ENCODE results near the gene SH2D3A.
A peak's percentile ranks its signal among the peaks of the same experiment; 100 is the strongest.
"Not testable (repeated sequence)": the region's sequence is repeated elsewhere in the genome, so short reads cannot be mapped to it uniquely, and the experiment has no call there.

The SH2D3A gene

DNA sequence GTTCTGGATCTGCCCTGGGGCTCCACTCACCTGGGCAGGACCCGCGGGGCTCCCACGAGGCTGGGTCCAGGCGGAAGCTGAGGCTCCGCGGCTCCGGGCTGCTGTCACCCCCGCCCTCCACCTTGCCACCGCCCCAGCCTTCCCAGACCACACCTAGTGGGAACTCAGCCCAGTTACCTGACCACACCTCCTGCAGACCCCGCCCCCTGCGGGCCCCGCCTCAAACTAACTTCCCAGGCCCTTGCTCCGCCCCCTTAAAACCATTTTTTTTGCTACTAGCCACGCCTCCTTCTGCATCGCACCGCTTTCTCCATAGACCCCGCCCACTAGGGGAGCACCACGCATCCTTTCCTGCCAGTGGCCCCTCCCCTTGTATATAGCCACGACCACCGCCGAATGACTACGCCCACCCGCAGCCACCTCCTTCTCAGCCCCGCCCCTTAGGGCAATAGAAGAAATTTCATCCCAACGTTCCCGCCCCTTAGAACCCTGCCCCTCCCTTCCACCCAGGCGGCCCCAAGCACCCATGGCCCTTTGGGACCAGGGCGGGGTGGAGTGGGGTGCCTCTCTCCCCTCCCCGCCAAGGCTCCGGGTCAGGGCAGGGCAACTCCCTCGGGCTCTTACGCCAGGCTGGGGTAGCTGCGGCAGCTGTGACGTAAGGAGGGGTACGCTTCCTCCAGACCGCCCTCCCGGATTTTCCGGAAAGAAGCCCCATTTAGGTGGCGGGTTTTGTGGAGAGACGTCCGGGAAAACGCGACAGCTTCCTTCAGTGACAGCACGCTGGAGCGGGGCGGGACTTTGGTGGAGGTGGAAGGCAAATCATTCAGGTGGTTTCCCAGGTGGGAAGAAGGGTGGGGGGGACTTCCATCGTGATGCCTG is at the start of gene SH2D3A:
Gene SH2D3A (minus strand): TSS at position 79 of the 879 bp plus-strand sequence. CDS start 3,687 bp downstream, outside the sequence.
- peak; percentile 69 to 73 for ATAC-seq

- ATAC-seq, result peak; percentile 21 to 34
These were observed 46.4 kb upstream of the SH2D3A start for GRCh38 chr19:6813659-6814058.

DNA sequence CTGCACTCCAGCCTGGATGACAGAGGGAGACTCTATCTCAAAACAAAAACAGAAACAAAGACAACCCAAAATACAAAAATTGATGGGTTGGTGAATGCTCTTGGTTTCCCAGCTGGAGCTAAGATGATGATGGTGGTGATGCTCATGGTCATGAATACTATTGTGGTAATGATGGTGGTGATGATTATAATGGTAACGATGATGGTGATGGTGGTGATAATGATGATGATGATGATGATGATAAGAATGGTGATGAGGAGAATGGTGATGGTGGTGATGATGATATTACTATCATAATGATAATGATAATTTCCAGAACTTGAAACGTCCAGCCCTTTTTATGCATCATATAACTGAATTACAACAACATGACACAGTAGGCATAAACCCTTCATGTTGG is 45.4 kb upstream of the SH2D3A start:
- peak; percentile 22 to 48 for ATAC-seq

DNA sequence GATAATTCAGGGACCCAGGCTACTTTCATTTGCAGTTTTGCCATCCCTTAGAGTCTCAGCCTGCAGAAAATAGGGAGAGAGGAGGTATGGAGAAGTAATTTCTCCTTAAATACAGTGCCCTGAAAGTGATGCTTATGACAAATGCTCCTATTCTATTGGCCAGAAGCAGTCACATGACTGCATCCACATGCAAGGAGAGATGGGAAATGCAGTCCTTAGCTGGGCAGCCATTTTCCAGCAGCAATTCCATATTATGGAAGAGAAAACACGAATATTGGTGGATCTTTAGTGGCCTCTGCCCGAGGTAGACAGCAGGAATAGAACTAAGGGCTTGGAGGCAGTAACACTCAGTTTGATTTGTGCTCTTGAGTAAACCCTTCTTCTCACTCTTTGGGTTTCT is 44.7 kb upstream of the SH2D3A start:
- ATAC-seq, result no peak

- no peak for ATAC-seq
These were observed 44.1 kb upstream of the SH2D3A start for GRCh38 chr19:6811378-6811777.

DNA sequence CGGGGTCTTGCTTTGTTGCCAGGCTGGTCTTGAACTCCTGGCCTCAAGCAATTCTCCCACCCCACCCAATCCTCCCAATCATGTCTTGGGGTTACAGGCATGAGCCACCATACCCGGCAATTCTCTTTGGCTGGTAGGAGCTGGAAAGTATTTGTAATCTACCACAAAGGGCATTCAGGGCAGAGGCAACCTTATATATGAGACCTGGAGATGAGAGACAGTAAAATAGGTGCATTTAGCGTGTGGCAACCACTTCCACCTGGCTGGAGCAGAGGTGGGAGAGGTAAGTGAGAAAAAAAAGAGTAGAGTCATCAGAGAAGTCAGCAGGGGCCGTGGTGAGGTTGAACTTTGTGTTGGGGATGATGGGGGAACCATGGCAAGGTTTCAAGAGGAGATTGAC is 42.0 kb upstream of the SH2D3A start:
- no peak for ATAC-seq

DNA sequence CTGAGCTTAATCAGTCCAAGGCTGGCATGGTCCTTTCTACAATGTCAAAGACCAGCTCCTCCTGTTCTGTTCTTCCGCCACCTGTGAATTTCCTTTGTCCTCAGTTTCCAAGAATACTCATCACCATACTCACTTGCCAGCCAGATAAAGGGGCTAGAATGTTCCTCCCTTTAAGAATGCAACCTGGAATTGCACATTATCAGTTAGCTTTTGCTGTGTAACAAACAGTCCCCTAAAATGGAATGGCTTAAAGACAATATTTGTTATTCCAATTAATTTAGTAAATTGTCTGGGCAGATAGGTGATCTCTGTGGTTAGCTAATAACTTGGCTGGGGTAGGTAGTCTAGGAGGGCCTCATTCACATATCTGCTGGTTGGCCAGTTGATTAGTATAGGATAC is 41.3 kb upstream of the SH2D3A start:
- ATAC-seq, result no peak

DNA sequence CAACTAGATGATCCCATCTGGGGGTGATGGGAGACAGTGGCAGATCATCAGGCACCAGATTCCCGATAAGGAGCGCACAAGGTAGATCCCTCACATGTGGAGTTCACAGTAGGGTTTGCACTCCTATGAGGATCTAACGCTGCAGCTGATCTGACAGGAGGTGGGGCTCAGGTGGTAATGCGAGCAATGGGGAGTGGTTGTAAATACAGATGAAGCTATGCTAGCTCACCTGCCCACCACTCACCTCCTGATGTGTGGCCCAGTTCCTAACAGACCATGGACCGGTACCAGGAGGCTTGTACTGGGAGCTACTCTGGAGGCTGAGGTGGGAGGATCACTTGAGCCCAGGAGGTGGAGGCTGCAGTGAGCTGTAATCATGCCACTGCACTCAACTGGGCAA is 40.1 kb upstream of the SH2D3A start:
- no peak for ATAC-seq

DNA sequence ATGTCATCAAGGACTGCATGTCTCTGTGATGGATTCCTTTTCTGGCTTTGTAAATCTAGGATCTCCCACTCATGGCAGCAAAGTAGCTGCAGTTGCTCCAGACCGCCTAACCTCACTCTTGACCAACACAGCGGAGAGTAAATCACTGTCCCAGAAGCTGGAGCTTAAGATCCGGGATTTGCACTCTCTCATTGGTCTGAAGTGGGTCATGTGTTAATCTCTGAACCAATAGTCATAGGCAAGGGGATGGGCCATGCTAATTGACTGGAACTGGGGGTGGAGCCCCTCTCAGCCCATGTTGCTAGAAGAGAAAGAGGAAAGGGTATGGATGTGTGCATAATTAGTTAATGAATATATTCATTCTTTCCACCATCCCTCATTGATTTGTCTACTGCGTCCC is 39.3 kb upstream of the SH2D3A start:
- ATAC-seq, result no peak

GRCh38 chr19:6803036-6803404 is 35.8 kb upstream of the SH2D3A start:
- ATAC-seq, result no peak

DNA sequence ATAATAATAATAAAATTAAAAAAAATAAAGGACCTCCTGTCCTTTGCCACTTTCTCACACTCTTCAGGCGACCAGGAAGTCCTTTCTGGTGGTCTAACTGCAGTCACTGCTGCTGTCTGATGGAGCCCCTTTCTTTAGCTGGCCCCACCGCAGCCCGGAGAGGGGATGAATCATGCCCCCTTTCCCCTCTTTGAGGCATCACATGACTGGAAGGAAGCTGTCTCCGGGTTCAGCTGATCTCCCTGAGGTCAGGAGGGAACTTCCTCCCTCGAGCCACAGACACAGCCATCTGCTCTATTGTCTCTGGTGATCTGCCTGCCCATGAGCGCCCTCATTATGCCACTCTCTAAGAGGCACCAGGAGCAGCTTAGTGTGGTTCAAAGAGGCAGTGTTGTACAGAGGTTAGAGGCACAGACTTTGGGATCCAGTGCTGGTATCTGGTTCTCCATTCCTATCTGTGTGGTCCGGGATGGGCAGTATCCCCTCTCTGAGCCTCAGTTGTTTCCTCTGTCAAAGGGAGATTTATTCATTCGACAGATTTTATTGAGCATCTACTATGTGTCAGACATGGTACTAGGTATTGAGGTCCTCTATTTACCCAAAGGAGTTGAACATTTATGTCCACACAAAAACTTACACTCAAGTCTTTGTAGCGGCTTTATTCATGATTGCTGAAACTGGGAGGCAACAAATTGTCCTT is 35.3 kb upstream of the SH2D3A start:
- ATAC-seq, result peak; percentile 78 to 79

DNA sequence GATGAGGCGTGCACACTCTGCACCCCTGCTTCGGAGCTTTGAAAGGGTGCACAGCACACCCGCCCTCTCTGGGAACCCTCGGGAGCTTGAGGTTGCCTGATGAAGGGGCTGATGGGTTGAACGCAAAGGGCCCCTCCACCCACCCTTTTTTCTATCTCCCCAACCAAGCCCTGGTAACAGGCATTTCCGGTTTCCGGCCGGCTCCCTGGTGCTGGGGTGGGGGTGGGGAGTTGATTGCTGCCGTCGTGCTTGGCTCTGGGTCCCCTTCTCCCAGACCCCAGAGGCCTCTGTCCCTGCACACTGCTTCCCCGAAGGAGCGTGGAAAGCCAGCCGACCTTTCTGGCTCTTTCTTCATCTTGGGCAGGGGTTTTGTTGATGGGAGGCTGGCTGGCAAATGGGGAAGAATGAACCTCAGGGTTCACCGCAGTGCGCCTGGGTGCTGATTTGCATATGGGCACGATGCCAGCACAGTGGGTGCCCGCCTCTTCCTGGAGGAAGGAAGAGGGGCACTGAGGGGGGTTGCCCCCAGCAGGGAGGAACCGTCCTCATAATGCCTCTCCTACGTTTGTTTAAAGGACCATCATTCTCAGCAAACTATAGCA is 34.4 kb upstream of the SH2D3A start:
- peak; percentile 68 to 72 for ATAC-seq

- ATAC-seq, result no peak
These were observed 33.8 kb upstream of the SH2D3A start for GRCh38 chr19:6800991-6801484.

DNA sequence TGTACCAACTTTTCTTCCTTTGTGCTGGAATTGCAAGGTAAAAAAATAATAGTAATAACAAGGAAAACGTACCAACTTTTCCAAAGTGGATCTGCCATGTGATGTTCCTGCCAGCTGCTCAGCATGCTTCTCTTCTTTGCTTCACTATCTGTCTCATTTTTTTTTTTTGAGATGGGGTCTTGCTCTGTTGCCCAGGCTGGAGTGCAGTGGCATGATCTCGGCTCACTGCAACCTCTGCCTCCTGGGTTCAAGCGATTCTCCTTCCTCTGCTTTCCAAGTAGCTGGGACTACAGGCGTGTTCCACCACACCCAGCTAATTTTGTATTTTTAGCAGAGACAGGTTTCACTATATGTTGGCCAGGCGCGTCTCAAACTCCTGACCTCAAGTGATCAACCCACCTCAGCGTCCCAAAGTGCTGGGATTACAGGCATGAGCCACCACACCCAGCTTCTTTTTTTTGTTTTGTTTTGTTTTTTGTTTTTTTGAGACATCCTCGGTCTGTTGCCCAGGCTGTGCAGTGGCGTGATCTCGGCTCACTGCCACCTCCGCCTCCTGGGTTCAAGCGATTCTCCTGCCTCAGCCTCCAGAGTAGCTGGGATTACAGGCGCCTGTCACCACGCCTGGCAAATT is 33.0 kb upstream of the SH2D3A start:
- ATAC-seq, result not testable (repeated sequence)

- no peak for ATAC-seq
These were observed 30.4 kb upstream of the SH2D3A start for GRCh38 chr19:6797646-6798045.

GRCh38 chr19:6796278-6796677 is 29.0 kb upstream of the SH2D3A start:
- ATAC-seq, result no peak

DNA sequence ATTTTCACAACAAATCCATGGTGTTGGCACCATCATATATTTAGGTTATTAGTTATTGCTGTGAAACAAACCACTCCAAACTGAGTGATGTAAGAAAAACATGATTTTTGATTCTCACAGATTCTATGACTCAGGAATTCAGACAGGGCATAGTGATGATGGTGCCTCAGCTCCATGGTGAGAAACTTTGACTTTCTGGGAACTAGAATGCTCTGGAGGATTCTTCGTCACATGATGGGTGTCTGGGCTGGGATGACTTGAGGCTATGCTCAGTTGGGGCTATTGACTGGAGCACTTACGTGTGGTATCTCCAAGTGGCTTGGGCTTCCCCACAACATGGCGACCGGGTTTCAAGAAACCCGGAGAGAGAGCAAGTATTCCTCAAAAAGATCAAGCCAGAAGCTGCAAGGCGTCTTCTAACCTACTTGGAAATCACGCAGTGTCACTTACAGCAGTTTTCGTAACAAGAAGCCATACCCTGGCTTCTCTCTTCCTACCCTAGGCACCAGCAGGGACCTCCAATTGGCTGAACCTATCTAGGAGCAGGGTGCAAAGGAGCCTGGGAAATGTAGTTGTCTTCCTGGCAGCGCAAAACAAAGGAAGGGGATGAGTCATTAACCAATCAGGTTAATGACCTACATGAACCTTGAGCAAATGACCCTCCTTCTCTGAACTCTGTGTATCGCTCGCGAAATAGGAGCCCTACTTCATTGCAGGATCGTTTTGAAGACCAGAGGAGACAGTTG is 27.6 kb upstream of the SH2D3A start:
- peak in 1 of 2 donors; percentile 20 for ATAC-seq

DNA sequence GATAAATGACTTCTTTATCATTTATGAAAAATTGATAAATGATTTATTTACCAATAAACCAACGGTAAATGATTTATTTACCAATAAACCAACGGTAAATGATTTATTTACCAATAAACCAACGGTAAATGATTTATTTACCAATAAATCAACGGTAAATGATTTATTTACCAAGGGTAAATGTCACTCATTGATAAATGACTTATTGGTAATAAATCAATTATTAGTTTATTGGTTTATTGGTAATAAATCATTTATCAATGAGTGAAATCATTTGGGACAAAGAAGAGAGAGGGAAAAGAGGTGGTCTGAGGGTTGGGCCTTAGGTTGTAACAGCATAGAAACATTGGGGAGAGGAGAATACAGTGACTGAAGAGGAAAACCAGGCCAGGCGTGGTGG is 26.7 kb upstream of the SH2D3A start:
- ATAC-seq, result no peak

- ATAC-seq, result no peak
These were observed 26.2 kb upstream of the SH2D3A start for GRCh38 chr19:6793411-6793810.

GRCh38 chr19:6791237-6791636 is 24.0 kb upstream of the SH2D3A start:
- ATAC-seq, result no peak

DNA sequence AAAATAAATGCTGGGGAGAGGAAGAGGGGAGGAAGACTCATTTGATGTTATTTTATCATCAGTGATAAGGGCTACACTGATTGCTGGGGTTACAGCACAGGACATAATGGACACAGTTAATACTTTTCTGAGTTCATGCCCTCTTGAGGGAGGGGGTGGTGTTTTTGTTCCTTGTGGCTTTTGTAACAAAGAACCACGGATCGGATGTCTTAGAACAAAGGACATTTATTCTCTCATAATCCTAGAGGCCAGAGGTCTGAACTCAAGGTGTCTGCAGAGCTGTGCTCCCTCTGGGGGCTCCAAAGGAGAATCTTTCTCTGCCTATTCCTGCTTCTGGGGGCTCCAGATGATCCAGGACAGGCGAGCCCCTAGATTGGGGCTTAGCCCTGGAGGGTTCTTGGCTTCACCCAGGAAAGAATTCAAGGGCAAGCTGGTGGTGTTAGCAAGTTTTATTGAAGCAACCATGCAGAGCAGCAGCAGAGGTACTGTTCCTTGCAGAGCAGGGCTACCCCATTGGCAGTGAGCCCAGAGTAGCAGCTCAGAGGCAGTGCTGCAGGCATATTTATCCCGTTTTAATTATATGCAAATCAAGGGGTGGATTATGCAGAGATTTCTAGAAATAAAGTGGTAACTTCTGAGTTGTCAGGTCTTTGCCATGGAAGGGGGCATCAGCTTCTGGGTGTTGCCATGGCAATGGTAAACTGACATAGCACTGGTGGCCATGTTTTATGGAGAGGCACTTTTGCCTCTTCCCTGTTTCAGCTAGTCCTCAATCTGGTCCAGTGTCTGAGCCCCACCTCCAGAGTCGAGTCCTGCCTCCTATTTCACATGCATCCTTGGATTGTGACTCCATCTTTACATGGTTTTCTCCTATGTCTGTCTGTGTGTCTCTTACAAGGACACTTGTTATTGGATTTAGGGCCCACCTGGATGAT is 23.2 kb upstream of the SH2D3A start:
- no peak for ATAC-seq

Measured in activated CD4-positive, CD25-positive, alpha-beta regulatory T cell treated with anti-CD3 and anti-CD28 coated beads, Interleukin-2, amount 50 U/mL, for 24 hours (primary cell).